CD4-positive, alpha-beta memory T cell (primary cell): ENCODE measurements around the gene BRIP1. TPM values are rescaled to one million over a fixed set of nuclear protein-coding genes. Genes with fewer than 3 reads are reported as not detected.

Source experiments
- CTCF ChIA-PET: fragments of 350-600 bp; sonication (Branson Sonifier 250); formaldehyde crosslinking; loops from one replicate; lab custom pipeline; 2021; ENCODE audit warnings: inconsistent platforms; ENCODE audit not compliant: partially characterized antibody; lab: Charles Lee
- POLR2A ChIA-PET: fragments of 350-600 bp; sonication (Branson Sonifier 250); formaldehyde crosslinking; loops from one replicate; lab custom pipeline; 2021; ENCODE audit not compliant: partially characterized antibody; lab: Charles Lee
- DNase-seq, 5 donors: peaks; one replicate each; pipeline versions ENCODE4 v3.0.0 to v3.0.0-alpha.2; 2020 to 2022; ENCODE audit warnings: mixed read lengths in 1 of 5
- H3K27ac ChIP-seq: one replicate; pipeline ENCODE4 v1.7.0; 2013; ENCODE audit warnings: low read depth, low read length
- H3K27me3 ChIP-seq: 2 replicates; pipeline ENCODE4 v1.7.0; 2013; ENCODE audit warnings: mild to moderate bottlenecking, low read length, moderate library complexity; ENCODE audit not compliant: insufficient read depth
- H3K36me3 ChIP-seq: 2 replicates; pipeline ENCODE4 v1.7.0; 2013; ENCODE audit warnings: mild to moderate bottlenecking, low read length, moderate library complexity; ENCODE audit not compliant: insufficient read depth
- H3K4me1 ChIP-seq: 2 replicates; pipeline ENCODE4 v1.7.0; 2013; ENCODE audit warnings: mild to moderate bottlenecking, low read length, moderate library complexity; ENCODE audit not compliant: insufficient read depth
- H3K4me3 ChIP-seq, 2 donors: one replicate each; pipeline ENCODE4 v1.7.0; 2013; ENCODE audit warnings: low read length in 2 of 2, mild to moderate bottlenecking in 1 of 2
- H3K9me3 ChIP-seq, 2 donors: one replicate each; pipeline ENCODE4 v1.7.0; 2013; ENCODE audit warnings: low read length in 2 of 2, control low read depth in 1 of 2; ENCODE audit not compliant: control insufficient read depth in 1 of 2
- H3K27ac Mint-ChIP-seq, 7 donors: one replicate each; pipeline ENCODE4 v1.8.0; 2020 to 2021; ENCODE audit warnings: mixed read lengths in 7 of 7, mild to moderate bottlenecking in 6 of 7, inconsistent platforms in 3 of 7, moderate library complexity in 3 of 7
- H3K27me3 Mint-ChIP-seq, 2 donors: one replicate each; pipeline ENCODE4 v1.8.0; 2020 to 2021; ENCODE audit warnings: mixed read lengths in 2 of 2
- H3K36me3 Mint-ChIP-seq, 2 donors: one replicate each; pipeline ENCODE4 v1.8.0; 2020 to 2021; ENCODE audit warnings: mixed read lengths in 2 of 2, inconsistent platforms in 1 of 2, mild to moderate bottlenecking in 1 of 2
- H3K4me1 Mint-ChIP-seq, 4 donors: one replicate each; pipeline ENCODE4 v1.8.0; 2020 to 2021; ENCODE audit warnings: mixed read lengths in 4 of 4, mild to moderate bottlenecking in 1 of 4
- H3K4me3 Mint-ChIP-seq, 8 donors: one replicate each; pipeline ENCODE4 v1.8.0; 2020 to 2021; ENCODE audit warnings: mixed read lengths in 8 of 8, mild to moderate bottlenecking in 7 of 8, moderate library complexity in 6 of 8, inconsistent platforms in 3 of 8
- H3K9me3 Mint-ChIP-seq, 8 donors: one replicate each; pipeline ENCODE4 v1.8.0; 2020 to 2021; ENCODE audit warnings: mixed read lengths in 8 of 8, mild to moderate bottlenecking in 5 of 8, inconsistent platforms in 3 of 8, moderate library complexity in 1 of 8
- intact Hi-C: fragments of 100-400 bp; cut with micrococcal nuclease; formaldehyde crosslinking; loops from one replicate; pipeline ENCODE4 v1.15.1; 2023
- polyA plus RNA-seq, 2 donors: library from polyadenylated mRNA; unstranded; fragments of 300-500 nt; fragmentation: Illumina TruSeq; gene quantifications; one replicate each; pipeline ENCODE4 v1.2.3, GENCODE V29; 2021
- total RNA-seq, 2 experiments: library from RNA; stranded (reverse); gene quantifications; one replicate each; pipeline ENCODE4 v1.2.3, GENCODE V29; 2021

BRIP1 gene
- total and polyA plus RNA-seq, 4 experiments from 2014 or later = 0.31 to 1.7 (median 1.3) TPM

GRCh38 chr17:61794792-61795191 lies 68.5 kb downstream of the BRIP1 start:
- H3K27ac ChIP-seq = no peak overlapping the region
- H3K4me3 Mint-ChIP-seq = no peak overlapping the region
- no peaks in the 10 kb centered on the region for H3K36me3 ChIP-seq
- POLR2A ChIA-PET = no interaction called here
- no peak overlapping the region for H3K27ac Mint-ChIP-seq
- H3K4me1 ChIP-seq = no peaks in the 10 kb centered on the region
- DNase-seq = no peak
- intact Hi-C loops = no loop called here
- H3K27me3 ChIP-seq = no peaks in the 10 kb centered on the region
- H3K9me3 Mint-ChIP-seq = peaks cover 0 to 3% (median 0%) of the 10 kb centered on the region in 8 donors
- H3K4me1 Mint-ChIP-seq = no peaks in the 10 kb centered on the region
- no peaks in the 10 kb centered on the region for H3K27me3 Mint-ChIP-seq
- CTCF ChIA-PET = no interaction called here
- H3K4me3 ChIP-seq = no peak overlapping the region
- H3K9me3 ChIP-seq = no peaks in the 10 kb centered on the region
- H3K36me3 Mint-ChIP-seq = peaks cover 0 to 10% of the 10 kb centered on the region in 2 donors

GRCh38 chr17:61794242-61794641 lies 69.1 kb downstream of the BRIP1 start:
- intact Hi-C loops = no loop called here

GRCh38 chr17:61793565-61793964 lies 69.8 kb downstream of the BRIP1 start:
- H3K36me3 Mint-ChIP-seq = peaks cover 0 to 10% of the 10 kb centered on the region in 2 donors
- intact Hi-C loops = no loop called here
- DNase-seq = no peak
- Histone ChIP-seq H3K27ac (no peak overlapping the region), H3K27me3 (no peaks in the 10 kb centered on the region), H3K36me3 (no peaks in the 10 kb centered on the region), H3K9me3 (no peaks in the 10 kb centered on the region), H3K4me1 (no peaks in the 10 kb centered on the region), H3K4me3 (no peak overlapping the region)
- CTCF ChIA-PET = no interaction called here
- POLR2A ChIA-PET = no interaction called here
- H3K27me3 Mint-ChIP-seq = no peaks in the 10 kb centered on the region
- H3K9me3 Mint-ChIP-seq = peaks cover 0 to 3% (median 0%) of the 10 kb centered on the region in 8 donors
- no peaks in the 10 kb centered on the region for H3K4me1 Mint-ChIP-seq
- H3K4me3 Mint-ChIP-seq = no peak overlapping the region
- no peak overlapping the region for H3K27ac Mint-ChIP-seq

More at GRCh38 chr17:61794242-61794641, 69.1 kb downstream of the BRIP1 start:
- Histone ChIP-seq H3K27me3 (no peaks in the 10 kb centered on the region), H3K4me1 (no peaks in the 10 kb centered on the region), H3K4me3 (no peak overlapping the region), H3K27ac (no peak overlapping the region), H3K36me3 (no peaks in the 10 kb centered on the region), H3K9me3 (no peaks in the 10 kb centered on the region)
- Mint-ChIP-seq H3K27me3 (no peaks in the 10 kb centered on the region), H3K27ac (no peak overlapping the region), H3K4me3 (no peak overlapping the region), H3K36me3 (peaks cover 0 to 10% of the 10 kb centered on the region in 2 donors), H3K9me3 (peaks cover 0 to 3% (median 0%) of the 10 kb centered on the region in 8 donors), H3K4me1 (no peaks in the 10 kb centered on the region)
- ChIA-PET CTCF (no interaction called here), POLR2A (no interaction called here)
- no peak for DNase-seq

- H3K36me3 ChIP-seq = no peaks in the 10 kb centered on the region
- intact Hi-C loops = no loop called here
- ChIA-PET CTCF (no interaction called here), POLR2A (no interaction called here)
- no peaks in the 10 kb centered on the region for H3K4me1 ChIP-seq
- H3K27ac ChIP-seq = no peak overlapping the region
- H3K27me3 ChIP-seq = no peaks in the 10 kb centered on the region
- Mint-ChIP-seq H3K9me3 (peaks cover 0 to 3% (median 0%) of the 10 kb centered on the region in 8 donors), H3K4me1 (no peaks in the 10 kb centered on the region), H3K4me3 (no peak overlapping the region), H3K27me3 (no peaks in the 10 kb centered on the region), H3K36me3 (no peaks in the 10 kb centered on the region), H3K27ac (no peak overlapping the region)
- H3K9me3 ChIP-seq = no peaks in the 10 kb centered on the region
- DNase-seq = no peak
- no peak overlapping the region for H3K4me3 ChIP-seq
Measured at GRCh38 chr17:61789872-61790271, 73.5 kb downstream of the BRIP1 start.

GRCh38 chr17:61786088-61786487 lies 77.2 kb downstream of the BRIP1 start:
- Histone ChIP-seq H3K4me3 (no peak overlapping the region), H3K9me3 (no peaks in the 10 kb centered on the region), H3K27ac (no peak overlapping the region), H3K36me3 (no peaks in the 10 kb centered on the region), H3K4me1 (no peaks in the 10 kb centered on the region), H3K27me3 (no peaks in the 10 kb centered on the region)
- H3K36me3 Mint-ChIP-seq = no peaks in the 10 kb centered on the region
- ChIA-PET POLR2A (no interaction called here), CTCF (no interaction called here)
- no peaks in the 10 kb centered on the region for H3K27me3 Mint-ChIP-seq
- H3K4me3 Mint-ChIP-seq = peak overlapping the region in 1 of 8 donors; percentile 64
- H3K4me1 Mint-ChIP-seq = no peaks in the 10 kb centered on the region
- H3K9me3 Mint-ChIP-seq = peaks cover 0 to 3% (median 0%) of the 10 kb centered on the region in 8 donors
- intact Hi-C loops = no loop called here
- no peak overlapping the region for H3K27ac Mint-ChIP-seq
- DNase-seq = no peak

GRCh38 chr17:61784510-61784909 lies 78.8 kb downstream of the BRIP1 start:
- Mint-ChIP-seq H3K9me3 (no peaks in the 10 kb centered on the region), H3K4me3 (no peak overlapping the region), H3K27ac (no peak overlapping the region), H3K4me1 (no peaks in the 10 kb centered on the region), H3K36me3 (no peaks in the 10 kb centered on the region), H3K27me3 (no peaks in the 10 kb centered on the region)
- intact Hi-C loops = no loop called here
- H3K4me3 ChIP-seq = no peak overlapping the region
- no peak for DNase-seq
- no peaks in the 10 kb centered on the region for H3K36me3 ChIP-seq
- no peaks in the 10 kb centered on the region for H3K27me3 ChIP-seq
- no peaks in the 10 kb centered on the region for H3K4me1 ChIP-seq
- no peak overlapping the region for H3K27ac ChIP-seq
- no peaks in the 10 kb centered on the region for H3K9me3 ChIP-seq
- ChIA-PET POLR2A (no interaction called here), CTCF (no interaction called here)

- no peaks in the 10 kb centered on the region for H3K27me3 ChIP-seq
- Mint-ChIP-seq H3K4me3 (no peak overlapping the region), H3K27me3 (no peaks in the 10 kb centered on the region), H3K27ac (no peak overlapping the region), H3K4me1 (no peaks in the 10 kb centered on the region), H3K9me3 (no peaks in the 10 kb centered on the region), H3K36me3 (no peaks in the 10 kb centered on the region)
- H3K4me1 ChIP-seq = no peaks in the 10 kb centered on the region
- ChIA-PET POLR2A (no interaction called here), CTCF (no interaction called here)
- intact Hi-C loops = no loop called here
- DNase-seq = no peak
- no peak overlapping the region for H3K27ac ChIP-seq
- no peaks in the 10 kb centered on the region for H3K9me3 ChIP-seq
- H3K36me3 ChIP-seq = no peaks in the 10 kb centered on the region
- H3K4me3 ChIP-seq = no peak overlapping the region
Measured at GRCh38 chr17:61783556-61784304, 79.6 kb downstream of the BRIP1 start.
